HG02623 (cell line): ENCODE measurements around the gene ZNF426.
"Not testable (repeated sequence)": the region's sequence is repeated elsewhere in the genome, so short reads cannot be mapped to it uniquely, and the experiment has no call there.

Source experiments
- ATAC-seq: cut with Tn5 transposase; IDR thresholded peaks from one replicate; pipeline ENCODE4 v1.9.1; 2021; ENCODE audit warnings: moderate library complexity; ENCODE audit not compliant: unreplicated experiment

The ZNF426 gene

DNA sequence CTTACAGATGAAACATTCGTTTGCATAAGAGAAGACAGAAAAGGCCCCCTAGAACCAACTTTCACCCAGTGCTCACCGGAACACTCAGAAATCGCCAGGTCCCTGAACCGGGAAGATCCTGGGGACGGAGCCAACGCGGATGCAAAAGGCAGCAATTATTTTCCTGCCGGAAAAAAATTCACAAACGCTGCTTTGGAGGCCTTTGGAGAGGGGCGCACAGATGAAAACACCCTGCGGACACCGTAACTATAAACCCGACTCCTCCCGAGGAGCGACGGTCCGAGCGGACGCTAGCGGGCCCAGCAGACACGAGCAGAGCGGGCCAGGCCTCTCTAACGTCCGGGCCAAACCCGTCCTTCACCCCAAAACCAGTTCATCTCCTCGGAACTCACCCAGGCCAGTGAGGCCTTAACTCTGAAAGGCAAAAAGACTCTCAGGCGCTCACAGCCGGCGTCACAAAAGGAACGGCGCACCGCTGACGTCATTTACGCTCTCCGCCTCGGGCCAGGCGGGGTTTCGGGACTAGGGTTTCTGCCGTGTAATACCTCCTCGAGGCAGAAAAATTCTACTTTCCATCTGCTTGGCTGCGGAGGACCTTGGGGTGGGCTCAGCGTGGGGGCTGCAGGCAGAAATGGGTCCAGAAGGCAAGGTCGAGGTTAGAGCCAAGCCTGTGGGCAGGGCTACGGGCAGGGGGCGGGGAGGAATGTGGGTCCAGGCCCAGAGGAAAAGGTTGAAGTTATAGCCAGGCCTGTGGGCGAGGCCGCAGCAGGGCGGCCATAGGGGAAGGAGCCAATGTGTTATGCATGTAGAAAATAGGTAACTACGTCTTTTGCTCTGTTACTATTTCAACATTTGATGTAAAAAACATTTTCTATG, at the start of gene ZNF426:
Gene ZNF426, minus strand, starts transcription at position 463 of the 876 bp plus-strand sequence. CDS start 2,413 bp downstream, outside the sequence.
- no peak for ATAC-seq

GRCh38 chr19:9586764-9587163, 48.3 kb upstream of the ZNF426 start:
- no peak for ATAC-seq

DNA sequence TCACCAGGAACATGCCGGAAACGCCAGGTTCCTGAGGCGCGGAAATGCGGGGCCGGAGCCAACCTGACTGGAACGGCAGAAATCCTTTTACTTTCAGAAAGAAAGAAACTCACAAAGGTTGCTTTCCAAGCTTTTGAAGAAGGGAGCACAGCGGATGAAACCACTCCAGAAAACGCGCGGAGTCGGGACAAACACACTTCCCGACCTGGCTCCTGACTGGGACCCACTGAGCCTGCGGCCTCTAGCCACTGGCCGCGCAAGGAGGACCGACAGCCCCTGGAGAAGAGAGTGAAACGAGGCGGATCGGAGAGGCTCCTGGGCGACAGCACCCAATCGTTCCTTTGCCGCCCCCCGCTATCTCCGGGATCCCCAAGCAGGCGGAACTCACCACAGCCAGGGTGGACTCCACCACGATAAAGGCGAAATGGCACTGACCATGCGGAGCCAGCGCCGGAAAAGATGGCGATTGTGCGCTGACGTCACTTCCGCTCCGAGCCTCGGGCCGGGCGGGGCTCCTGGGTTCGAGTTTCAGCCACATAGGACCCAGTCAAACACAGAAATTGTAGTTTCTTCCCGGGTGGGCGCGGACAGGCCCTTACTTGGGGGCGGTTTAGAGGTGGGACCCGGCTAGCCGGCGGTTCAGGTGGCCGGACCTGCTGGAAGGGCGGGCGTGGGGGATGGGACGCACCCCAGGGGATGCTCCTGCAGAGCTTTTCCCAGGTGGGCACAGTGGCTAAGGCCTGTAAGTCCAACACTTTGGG, 45.8 kb upstream of the ZNF426 start, which contains the start of gene ZNF121:
Gene ZNF121, minus strand, starts transcription at position 432 of the 761 bp plus-strand sequence. CDS start 16,407 bp downstream, outside the sequence.
- peak; percentile 80 for ATAC-seq

DNA sequence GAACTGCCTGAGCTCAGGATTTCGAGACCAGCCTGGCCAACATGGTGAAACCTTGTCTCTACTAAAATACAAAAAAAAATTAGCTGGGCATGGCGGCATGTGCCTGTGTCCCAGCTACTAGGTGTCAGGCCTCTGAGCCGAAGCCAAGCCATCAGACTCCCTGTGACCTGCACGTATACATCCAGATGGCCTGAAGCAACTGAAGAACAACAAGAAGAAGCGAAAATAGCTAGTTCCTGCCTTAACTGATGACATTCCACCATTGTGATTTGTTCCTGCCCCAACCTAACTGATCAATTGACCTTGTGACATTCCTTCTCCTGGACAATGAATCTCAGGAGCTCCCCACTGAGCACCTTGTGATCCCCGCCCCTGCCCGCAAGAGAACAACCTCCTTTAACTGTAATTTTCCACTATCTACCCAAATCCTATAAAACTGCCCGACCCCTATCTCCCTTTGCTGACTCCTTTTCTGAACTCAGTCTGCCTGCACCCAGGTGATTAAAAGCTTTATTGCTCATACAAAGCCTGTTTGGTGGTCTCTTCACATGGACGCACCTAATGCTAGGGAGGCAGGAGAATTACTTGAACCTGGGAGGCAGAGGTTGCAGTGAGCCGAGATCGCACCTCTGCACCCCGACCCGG, 43.8 kb upstream of the ZNF426 start:
- ATAC-seq: not testable (repeated sequence)

DNA sequence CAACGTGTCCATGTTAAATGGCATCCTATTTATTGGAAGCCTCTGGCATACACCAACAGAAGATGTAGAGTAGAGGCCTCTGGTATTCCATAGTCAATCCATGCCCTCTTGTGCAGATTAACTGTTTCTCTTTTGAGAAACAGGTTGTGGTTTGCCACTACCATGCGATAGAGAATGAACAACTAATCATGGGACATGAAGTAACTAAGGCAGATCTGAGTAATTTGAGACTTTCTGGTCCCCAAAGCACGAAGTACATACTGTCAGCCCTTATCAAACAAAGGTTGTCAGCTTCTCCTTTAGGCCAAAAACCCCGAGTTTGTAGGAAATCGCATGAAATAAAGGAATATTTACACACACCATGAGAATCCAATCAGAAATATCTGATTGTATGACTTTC, 42.3 kb upstream of the ZNF426 start:
- no peak for ATAC-seq

GRCh38 chr19:9570255-9570654, 31.8 kb upstream of the ZNF426 start:
- no peak for ATAC-seq

GRCh38 chr19:9566729-9567128, 28.3 kb upstream of the ZNF426 start:
- ATAC-seq: no peak

GRCh38 chr19:9565900-9566705, 27.7 kb upstream of the ZNF426 start:
- ATAC-seq: no peak

GRCh38 chr19:9552536-9553274, 14.3 kb upstream of the ZNF426 start:
- no peak for ATAC-seq

- no peak for ATAC-seq
These were observed 9.4 kb upstream of the ZNF426 start for GRCh38 chr19:9547870-9548269.

- not testable (repeated sequence) for ATAC-seq
These were observed 2.8 kb upstream of the ZNF426 start for GRCh38 chr19:9541281-9541680.

- ATAC-seq: not testable (repeated sequence)
These were observed 1.5 kb upstream of the ZNF426 start for GRCh38 chr19:9539921-9540320.

GRCh38 chr19:9539201-9539600, 756 bp upstream of the ZNF426 start:
- not testable (repeated sequence) for ATAC-seq

DNA sequence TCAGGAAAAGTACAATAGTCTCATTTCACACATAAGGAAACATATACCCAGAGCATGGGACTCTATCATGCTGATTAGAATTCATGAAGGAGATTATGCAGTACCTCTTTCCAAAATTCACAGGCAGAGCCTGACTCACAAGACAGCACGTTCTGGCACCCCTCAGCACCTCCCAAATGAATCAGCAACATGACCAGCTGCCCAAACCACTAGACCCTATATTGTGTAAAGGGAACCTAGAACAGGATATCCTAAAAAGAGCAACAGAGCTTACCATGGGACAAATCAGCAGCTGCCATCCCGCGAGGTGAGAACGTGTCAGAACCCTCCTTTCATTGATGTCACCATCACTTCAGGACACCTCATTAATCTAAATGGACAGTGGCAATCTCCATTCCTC, 2.5 kb downstream of the ZNF426 start:
- ATAC-seq: no peak

- no peak for ATAC-seq
These were observed 6.5 kb downstream of the ZNF426 start for GRCh38 chr19:9531933-9532332.

GRCh38 chr19:9528757-9529336, 9.6 kb downstream of the ZNF426 start:
- no peak for ATAC-seq

DNA sequence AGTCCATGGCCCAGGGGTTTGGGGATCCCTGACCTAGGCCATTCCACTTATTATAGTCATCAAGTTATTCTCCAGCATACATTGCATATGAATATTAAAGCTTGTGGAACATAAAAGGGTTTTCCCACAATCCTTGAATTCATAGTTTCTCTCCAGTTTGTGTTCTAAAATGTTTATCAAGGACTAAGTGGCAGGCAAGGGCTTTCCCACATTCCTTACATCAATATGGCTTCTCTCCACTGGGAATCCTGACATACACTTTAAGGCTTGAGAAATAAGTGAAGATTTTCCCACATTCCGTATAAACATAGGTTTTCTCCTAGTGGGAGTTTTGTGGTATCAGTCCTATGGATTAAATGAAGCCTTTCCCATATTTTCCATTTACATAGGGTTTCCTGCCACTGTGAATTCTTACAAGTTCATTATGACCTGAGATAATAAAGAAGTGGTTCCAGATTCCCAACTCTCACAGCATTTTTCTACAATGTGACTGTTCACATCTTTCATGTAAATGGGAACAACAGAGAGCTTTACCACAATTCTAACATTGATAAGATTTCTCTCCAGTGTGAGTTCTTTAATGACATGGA, 14.5 kb downstream of the ZNF426 start:
- no peak for ATAC-seq

DNA sequence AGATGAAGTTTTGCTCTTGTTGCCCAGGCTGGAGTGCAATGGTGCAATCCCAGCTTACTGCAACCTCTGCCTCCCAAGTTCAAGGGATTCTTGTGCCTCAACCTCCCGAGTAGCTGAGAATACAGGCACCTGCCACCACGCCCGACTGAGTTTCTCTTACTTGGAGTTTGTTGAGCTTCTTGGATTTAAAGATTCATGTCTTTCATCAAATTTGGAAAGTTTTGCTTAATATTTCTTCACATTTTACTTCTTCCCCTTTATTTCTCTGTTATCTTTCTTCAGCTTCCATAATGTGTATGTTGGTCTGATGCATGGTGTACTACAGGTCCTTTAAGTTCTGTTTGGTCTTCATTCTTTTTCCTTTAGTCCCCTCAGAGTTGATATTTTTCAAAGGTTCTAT, 31.2 kb downstream of the ZNF426 start:
- no peak for ATAC-seq

- no peak for ATAC-seq
These were observed 37.6 kb downstream of the ZNF426 start for GRCh38 chr19:9500796-9501195.
